GM13977 (cell line): ENCODE measurements around the gene GABPB2.

Experiments used
- DNase-seq: peaks from one replicate; pipeline ENCODE4 v3.0.0; 2012; ENCODE audit warnings: low spot score
- in situ Hi-C: fragments of 300-500 bp; cut with MboI; formaldehyde crosslinking; loops from one replicate; pipeline ENCODE4 v1.12.0; 2022; ENCODE audit warnings: low sequenced_read_pairs, low pct_unique_long_range_greater_than_20kb, mixed read lengths, inconsistent platforms; ENCODE audit not compliant: unreplicated experiment
- TF ChIP-seq, protein P1 (sequence below): IDR thresholded peaks from 2 replicates; pipeline ENCODE4 v1.5.1; 2012; ENCODE audit warnings: mild to moderate bottlenecking, control low read depth; ENCODE audit not compliant: insufficient read depth; ENCODE audit errors: extremely low read depth, missing control alignments

GABPB2 gene

DNA sequence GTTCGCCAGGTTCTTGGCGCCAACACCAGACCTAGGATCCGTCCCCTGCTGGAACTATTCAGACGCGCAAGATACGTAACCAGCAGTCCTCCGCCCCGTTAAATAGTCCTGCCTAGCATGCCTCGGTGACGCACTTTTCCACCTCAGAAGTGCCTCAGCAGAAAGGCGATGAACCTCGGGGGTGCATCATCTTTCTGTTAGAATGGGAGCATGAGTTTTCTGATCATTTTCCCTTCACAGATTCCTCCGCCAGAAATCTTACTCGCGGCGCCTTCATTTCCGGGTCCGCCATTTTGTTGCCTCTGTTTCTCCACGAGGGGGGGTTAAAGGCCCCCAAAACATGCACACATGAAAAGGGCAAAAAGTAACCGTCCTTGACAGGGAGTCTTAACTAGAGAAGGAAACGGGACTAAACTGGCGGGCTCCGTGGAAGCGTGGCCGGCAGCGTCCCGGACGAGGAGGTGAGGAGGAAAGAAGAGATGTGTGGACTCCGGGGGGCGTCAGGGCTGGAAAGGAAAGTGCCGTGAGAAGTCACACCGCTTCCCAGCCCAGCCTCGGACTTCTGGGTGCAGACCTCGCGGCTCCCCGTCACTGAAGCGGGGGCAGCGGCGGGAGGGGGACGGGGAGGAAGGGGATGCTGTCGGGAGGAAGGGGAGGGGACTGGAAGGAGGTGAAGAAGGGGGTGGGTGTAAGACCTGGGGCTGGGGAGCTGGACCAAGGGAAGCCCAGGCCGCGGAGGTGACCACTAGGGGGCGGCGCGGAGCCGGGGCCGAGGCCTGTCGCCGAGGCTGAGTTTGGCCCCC, at the start of gene GABPB2:
GABPB2 (plus strand) TSS at position 288 of the 803 bp plus-strand sequence. CDS start 17,429 bp downstream, outside the sequence.
- DNase-seq = peak; percentile 88
- TF ChIP-seq, protein P1, sequence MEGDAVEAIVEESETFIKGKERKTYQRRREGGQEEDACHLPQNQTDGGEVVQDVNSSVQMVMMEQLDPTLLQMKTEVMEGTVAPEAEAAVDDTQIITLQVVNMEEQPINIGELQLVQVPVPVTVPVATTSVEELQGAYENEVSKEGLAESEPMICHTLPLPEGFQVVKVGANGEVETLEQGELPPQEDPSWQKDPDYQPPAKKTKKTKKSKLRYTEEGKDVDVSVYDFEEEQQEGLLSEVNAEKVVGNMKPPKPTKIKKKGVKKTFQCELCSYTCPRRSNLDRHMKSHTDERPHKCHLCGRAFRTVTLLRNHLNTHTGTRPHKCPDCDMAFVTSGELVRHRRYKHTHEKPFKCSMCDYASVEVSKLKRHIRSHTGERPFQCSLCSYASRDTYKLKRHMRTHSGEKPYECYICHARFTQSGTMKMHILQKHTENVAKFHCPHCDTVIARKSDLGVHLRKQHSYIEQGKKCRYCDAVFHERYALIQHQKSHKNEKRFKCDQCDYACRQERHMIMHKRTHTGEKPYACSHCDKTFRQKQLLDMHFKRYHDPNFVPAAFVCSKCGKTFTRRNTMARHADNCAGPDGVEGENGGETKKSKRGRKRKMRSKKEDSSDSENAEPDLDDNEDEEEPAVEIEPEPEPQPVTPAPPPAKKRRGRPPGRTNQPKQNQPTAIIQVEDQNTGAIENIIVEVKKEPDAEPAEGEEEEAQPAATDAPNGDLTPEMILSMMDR = peak; percentile 85
- in situ Hi-C loops = no loop called here

DNA sequence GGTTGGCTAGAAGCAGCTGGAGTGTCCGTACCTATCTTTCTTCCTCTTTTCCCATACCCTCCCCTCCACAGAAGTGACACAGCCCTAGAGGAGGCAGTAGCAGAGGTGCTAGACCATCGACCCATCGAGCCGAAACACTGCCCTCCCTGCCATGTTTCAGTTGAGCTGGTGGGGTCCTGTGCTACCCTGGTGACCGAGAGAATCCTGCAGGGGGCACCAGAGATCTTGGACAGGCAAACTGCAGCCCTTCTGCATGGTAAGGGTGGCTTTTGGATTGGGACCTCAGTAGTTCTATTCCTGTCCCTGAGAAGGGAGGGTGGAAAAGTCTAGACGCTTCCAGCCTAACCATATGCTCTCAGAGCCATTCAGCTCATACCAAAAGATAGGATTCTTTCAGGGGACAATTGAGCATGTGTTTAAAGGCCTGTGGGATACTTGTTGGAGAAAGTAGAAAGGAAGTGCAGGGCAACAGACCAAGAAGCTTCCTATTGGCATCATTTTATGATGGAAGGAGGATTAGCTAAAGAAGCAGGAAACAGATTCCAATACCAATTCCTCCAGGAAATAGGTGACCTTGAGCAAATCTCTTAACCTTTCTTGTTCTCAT, 45.9 kb upstream of the GABPB2 start:
- TF ChIP-seq, protein P1 = peak; percentile 84
- DNase-seq = peak; percentile 82

DNA sequence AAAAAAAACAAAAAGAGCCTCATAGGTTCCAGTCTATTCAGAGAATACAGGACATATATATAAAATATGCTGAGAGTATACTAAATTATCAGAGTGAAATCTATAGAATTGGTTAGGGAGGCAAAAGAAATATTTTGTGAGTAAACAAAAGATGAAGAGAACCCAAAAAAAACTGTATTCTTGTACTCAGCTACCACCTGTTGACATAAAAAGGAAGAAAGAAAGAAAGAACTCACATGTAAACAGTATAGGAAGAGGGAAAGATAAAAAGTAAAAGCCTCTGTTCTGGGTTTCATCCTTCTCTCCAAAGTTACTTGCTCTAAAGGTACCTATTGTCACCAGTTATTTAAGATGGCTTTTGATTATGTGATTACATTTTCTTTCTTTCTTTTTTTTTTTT, 44.1 kb upstream of the GABPB2 start:
- TF ChIP-seq, protein P1 = no peak
- in situ Hi-C loops = no loop called here
- DNase-seq = no peak

More for the DNA sequence above, 45.9 kb upstream of the GABPB2 start:
- in situ Hi-C loops = no loop called here

GRCh38 chr1:151032164-151032563, 38.4 kb upstream of the GABPB2 start:
- TF ChIP-seq, protein P1 = no peak
- DNase-seq = no peak
- in situ Hi-C loops = no loop called here

DNA sequence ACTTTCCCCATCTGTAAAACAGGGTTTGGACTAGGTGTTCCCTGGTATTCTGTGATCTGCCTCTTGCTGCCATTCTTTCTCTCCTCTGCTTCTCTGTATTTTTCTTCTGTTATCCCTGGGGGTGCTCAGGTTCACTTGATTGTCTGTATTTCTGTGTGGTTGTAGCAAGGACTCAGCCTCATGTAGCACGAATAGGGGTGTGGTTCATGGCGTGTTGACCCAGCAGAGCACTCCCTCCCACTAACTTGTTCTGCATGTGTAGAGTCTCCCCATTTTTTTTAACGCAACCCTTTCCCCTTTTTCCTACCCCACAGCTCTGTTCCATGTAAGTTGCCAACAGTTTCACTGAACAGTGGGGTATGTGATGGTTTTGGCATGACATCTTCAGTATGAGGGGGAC, 35.4 kb upstream of the GABPB2 start:
- in situ Hi-C loops = no loop called here
- TF ChIP-seq, protein P1 = no peak
- DNase-seq = no peak

- in situ Hi-C loops = no loop called here
- TF ChIP-seq, protein P1 = no peak
- no peak for DNase-seq
Measured at GRCh38 chr1:151036356-151036755, 34.2 kb upstream of the GABPB2 start, which contains the start of gene BNIPL. Gene BNIPL, plus strand, starts transcription at chr1:151036586. Its CDS starts 140 bp downstream, at chr1:151036726.
